ENCODE data around the gene CCDC154.
"Not testable (repeated sequence)": the region's sequence is repeated elsewhere in the genome, so short reads cannot be mapped to it uniquely, and the experiment has no call there.

The CCDC154 gene

DNA sequence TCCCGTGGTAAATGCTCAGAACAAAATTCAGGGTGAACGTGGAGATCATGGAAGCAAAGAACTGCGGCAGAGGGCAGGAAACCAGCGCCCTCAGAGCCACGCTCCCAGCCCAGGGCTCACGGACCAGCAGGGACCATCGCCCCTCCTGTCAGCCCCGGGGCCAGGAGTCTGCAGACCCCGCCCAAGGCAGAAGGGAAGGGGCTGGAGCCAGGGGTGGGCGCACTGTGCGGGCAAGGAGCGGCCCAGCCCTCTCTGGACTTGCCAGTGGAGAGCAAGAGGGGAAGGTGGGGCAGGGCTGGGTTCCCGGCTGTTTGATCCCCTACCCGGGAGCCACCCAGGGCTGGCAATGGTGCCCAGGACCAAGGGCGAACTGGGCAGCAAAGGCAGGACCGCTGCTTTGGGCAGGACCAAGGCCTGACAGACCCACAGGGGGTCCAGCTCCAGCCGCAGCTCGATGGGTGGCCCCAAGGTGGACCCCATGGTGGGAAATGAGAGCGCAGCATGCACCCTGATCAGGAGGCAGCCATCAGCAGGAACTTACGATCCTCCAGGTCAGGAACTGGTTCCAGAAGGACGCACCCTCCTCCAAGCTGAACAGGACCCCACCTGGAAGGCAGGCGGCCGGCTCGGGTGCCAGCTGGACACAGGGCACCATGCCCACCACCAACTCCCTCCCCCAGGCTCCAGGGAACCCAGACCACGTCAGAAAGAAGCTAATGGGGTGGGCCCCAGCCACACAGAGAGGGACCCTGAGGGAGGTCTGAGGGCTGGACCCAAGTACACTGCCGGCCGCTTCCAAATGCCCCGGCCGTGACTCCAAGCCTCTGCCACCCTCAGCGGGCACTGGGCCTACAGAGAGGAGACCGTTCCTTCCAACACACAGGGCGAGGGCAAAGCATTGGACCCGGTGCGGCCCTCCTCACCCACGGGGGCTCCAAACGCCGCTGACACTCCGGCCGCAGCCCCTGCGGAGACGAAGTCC is 11.1 kb upstream of the CCDC154 start:
- no peak for FAIRE-seq

DNA sequence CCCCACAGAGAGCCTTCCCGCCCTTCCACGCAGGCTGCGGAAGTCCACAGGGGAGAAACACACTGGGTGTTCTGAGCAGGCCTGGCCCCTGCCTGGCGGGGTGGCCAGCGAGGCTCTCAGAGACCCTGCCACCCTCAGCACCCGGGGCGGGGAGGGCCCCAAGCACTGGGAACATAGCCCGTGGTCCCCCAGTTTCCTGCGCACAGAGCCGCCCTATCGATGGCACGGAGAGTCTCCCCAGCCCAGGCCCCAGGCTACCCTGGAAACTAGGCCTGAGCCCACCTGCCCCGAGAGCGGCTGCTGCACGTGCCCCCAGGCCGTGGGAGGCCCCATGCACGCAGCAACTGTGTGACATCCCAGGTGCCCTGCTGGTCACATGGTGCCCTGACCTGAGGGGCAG is 10.2 kb upstream of the CCDC154 start:
- FAIRE-seq: no peak

DNA sequence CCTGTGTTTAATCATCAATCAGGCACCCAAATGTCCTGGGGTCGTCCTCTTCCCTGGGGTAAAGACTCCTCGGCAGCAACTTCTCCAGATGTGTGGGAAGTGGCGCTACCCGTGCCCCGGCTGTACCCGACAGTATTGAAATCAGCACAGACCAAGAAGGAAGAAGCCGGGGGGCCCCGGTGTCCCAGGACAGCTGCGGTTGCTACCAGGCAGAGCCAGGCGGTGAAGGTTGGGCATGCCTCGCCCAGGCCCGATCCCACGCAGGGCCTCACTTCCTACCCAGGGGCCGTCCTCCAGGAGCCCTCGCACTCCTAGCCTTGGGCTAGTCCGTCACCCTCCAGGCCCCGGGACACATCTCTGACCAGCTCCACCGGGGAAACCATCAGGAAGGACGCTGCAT is 9.0 kb upstream of the CCDC154 start:
- FAIRE-seq: no peak

DNA sequence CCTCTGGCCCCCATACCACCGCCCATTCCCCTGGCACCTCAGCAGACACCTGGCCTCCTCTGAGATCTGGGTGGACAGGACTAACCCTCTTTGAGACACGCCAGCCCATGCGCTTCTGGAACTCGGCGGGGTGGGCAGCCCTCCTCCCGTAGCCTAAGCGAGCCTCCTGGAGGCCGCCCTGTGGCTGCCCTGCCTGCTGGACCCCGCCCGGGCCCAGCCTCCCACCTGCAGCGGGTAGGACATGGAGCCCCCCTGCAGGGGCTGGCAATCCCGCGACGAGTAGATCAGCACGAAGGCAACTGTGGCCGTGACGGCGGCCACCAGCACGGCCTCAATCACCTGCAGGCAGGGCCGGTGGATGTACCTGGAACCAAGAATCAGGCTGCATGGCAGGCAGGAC is 8.2 kb upstream of the CCDC154 start:
- no peak for FAIRE-seq

DNA sequence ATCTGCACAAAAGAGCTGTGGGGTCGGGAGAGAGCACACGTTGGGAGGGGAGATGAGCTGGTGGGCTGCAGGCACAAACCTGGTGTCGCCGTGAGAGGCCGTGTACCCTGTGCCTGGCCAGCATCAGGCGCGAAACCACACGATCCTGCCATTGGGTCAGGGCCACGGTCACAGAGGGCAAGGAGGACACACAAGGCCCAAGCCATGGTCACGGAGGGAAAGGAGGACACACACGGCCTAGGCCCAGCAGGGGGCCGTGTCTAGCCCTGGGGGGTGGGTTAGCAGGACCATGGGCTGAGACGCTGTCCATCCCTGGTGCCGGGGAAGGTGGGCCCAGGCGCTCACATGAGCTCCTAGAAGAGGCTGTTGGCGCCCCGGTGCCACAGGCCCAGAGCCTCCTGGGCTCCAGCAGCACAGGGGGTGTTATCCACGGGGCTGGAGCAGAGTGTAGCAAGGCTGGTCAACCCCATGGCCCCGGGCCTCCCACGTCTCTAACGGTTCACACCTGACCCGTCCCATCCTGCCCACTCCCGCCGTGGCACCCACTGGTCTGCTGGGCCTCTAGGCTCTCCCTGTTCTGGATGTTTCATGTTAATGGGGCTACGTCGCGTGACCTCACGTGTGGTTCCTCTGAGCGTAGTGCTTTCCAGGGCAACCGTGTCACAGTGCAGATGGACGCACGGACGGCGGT is 7.5 kb upstream of the CCDC154 start:
- FAIRE-seq: no peak

DNA sequence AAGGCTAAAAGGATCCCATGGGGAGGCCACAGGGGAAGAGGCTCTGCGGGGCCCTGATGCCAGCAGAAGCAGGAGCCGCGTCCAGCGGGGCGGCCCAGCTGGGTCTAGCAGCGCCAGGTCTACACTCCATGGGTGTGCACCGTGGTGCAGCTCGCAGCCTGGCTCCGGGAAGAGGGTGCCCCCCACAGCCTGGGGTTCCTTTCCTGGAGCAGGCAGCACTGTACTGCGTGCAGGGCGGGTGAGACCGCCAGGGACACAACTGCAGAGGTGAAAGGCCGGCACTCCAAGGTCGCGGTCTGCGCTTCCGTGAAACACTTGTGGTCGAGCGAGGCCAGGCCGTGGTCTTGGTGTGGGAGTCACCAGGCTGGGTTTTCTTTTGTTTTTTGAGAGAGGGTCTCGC is 6.5 kb upstream of the CCDC154 start:
- FAIRE-seq: no peak

DNA sequence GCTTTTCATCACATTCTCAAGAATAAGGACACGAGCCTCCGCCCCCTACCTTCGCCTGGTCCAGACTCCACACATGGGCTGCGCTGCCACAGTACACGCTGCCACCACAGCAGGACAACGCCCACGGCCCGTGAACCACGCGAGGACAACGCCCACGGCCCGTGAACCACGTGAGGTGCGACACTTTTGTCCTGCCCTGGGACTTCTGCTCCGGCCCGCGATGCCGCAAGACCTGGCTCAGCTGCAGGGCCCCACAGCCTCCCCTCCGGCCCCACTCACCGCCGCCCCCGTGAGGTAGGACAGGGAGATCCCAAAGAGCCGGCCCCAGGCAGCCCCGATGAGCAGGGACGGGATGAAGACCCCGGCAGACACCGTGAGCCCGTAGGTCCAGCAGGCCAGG is 5.9 kb upstream of the CCDC154 start:
- no peak for FAIRE-seq

DNA sequence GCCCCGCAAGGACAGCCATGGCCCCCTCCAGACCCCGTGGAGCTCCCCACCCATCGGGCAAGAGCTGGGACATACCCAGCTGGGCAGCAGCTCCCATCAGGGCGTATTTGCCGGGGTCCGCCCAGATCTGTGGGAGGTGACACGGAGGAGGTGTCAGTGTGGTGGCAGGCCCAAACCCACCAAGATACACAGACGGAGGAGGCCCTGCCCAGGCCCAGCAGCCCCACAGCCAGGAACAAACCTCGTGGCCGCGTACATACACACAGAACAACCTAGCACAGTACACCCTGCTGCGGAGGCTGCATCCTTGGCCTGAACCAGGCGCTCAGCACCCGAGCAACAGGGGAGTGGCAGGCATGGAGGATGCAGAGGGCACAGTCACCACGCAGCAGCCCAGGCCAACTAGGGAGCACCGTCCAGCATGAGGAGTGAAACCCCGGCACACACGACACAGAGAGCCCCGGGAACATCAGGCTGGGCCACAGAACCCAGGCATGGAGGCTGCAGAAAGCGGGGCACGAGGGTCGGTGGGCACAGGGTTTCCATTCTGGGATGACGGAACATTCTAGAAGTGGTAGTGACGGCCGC is 4.9 kb upstream of the CCDC154 start:
- FAIRE-seq: no peak

DNA sequence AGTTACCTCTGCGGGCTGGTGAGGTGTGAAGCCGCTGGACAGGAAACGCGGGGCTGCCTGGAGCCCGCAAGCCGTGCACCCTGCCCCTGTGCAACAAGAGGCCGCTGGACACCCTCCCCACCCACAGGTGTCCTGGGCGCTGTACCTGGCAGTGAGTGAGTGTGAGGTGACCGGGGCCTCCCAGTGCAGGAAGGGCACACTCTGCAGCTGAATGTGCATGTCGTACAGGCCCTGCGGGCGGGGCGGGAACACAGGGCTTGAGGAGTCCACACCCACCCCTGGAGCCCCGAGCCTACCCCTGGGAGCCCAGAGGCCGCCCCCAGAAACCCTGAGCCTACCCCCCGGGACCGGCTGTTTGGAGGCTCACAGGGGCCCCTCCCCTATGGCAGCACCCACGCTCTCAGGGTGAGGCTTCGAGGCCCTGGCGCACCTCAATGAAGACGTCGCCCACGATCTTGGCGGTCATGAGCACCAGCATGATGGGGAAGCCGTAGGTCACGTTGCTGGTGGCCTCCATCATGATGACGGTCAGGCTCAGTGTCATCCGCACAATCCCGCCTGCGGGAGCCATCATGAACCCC is 4.3 kb upstream of the CCDC154 start:
- no peak for FAIRE-seq

DNA sequence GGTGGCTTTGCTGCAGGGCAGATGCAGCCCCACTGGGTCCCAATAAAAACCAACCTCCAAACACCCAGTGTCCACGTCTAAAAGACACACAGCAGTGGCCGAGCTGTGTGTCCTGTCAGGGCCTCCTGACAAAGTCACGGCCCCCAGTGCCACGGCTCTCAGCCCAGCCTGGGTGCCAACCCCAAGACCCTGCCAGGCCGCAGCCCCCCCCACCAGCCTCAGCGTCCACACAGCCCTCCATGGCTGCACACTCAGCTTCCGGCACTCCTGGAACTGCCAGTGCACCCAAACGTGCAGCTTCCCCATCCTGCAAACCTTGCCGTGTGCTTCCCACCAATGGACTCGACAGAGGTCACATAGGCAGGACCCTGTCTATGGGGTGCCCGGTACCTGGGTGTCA is 3.6 kb upstream of the CCDC154 start:
- FAIRE-seq: no peak

DNA sequence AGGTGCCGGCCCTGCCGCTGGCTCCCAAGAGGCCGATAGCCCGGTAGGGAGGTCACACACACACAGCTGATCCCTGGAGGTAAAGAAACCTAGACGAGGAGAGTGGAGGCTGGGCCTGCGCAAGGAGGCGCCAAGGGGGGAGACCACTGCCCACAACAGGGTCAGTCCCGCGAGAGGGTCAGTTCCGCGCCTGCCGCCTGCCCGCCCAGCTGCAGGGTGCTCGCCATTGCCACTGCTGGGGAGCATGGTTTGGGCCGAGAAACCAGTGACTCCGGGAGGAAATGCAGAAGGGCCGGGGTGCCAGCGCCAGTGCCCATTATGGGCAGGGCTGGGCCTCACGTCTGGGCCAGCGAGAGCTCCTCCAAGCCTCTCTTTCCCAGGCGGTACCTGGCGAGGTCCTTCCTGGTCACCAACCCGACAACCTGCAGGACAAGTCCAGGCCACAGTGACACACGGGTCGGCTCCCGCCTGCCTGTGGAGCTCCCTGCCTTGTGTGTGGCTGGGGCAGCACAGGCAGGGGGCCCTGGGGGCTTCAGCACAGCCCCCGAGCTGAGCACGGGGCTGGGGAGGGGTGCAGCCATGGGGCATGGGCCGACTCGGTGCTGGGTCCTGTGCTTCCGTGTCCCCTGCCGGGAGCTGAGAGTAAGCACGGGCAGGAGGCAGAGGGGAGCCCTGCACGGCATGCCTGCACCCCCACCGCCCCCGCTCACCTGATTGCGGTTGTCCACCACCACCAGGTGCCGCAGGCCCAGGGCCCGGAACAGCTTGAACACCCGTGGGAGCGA is 2.1 kb upstream of the CCDC154 start:
- no peak for FAIRE-seq

DNA sequence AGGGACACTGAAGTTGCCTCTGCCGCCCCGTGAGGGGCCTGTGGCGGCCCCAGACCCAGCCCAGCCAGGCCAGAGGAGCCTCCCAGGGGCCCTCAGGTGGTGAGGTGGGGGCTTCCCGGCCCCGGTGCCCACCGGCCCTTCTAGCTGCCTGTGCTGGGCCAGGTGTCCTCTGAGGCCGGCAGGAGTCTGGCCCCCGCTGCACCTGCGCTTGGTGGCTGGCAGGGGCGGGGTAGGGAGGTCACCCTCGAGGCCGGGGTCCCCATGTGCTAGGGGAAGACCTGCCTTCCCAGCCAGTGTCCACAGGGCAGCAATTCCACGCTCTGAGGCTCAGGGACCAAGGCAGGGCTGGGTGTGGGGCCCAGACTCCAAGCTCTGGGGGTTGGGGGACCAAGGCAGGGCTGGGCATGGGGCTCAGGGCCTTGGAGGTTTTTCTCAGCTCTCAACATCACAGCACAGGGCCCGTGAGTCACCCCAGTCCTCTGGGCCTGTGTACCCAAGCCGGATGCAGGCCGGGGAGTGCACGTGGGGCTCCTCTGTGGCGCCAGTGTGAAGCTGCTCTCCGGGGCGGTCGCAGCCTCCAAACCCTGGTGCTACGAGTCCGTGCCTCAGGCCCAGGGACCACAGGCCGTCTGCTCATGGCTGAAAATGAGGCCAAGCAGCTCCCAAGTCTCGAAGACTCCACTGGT is 1.3 kb upstream of the CCDC154 start:
- no peak for FAIRE-seq

DNA sequence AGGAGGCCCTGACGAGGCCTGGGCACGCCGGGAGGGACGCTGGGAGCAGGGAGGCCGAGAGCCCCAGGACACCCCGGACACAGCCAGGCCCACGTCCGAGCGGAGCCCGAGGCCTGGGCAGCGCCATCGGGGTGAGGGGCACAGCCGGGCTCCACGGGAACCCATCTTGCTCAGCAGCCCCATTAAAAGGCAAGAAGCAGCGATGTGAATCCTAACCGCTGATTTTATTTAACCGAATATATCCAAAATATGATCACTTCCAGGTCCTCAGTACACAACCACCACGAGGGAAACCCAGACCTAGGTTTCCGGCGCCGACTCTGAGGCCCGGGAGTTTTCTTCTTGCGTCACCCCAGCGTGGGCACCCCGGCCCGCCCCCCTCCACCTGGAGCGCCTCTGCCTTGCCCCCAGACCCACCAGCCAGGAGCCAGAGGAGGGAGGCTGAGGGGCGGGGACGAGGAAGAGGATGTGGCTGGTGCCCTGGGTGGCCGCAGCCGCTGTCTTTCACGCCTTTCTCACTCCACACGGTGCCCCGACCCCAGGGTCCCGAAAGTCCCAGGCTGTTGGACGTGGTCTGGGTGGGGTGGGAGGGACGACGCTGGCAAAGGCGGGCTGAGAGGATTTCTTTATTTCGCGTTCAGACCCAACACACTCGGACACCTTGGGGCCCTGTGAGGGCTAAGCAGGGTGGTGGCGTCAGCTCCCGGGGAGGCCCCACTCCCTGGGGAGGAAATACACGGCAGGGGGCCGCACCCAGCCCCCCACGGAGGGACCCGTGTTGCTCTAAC is 568 bp upstream of the CCDC154 start:
- FAIRE-seq: no peak

DNA sequence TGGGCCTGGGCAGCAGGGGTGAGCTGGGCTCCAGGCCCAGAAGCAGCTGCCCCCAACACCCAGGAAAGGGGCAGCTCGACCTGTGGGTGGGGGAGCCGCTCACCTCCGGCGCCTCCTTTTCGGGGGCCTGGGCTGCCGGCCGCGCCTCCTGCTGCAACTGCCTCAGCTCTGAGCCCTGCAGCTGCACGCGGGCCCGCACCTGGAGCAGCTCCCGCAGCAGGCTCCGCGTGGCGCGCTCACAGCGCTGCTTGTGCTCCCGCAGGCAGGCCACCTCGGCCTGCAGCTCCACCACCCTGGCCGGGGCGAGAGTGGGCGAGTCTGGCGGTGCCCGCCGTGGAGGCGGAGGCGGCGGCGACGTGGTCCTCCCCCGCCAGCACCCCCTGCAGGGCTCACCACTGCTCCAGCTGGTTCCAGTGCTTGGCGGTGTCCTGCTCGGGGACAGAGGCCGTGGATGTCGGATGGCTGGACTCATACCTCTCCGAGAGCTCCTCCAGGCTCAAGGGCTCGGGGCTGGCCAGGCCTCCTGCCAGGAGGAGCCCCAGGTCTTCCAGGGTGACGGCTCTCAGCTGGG is 868 bp downstream of the CCDC154 start:
- FAIRE-seq: no peak

DNA sequence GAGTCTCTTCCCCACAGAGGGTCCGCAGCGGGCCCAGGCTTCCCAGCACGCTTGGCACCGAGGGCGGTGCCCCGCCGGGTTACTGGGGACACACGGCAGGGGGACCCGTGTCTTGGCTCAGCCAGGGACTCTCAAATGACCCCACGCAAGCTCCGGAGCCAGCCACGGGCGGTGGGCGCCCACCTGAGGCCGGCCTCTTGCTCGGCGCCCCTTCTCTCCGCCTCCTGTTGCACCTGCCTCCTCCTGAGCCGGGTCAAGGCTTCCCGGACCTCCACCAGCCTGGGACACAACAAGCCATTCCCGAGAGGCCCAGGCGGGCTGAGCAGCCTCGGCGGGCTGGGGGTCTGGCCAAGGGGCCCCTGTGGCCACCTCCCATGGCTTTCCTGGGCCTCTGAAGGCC is 1.7 kb downstream of the CCDC154 start:
- no peak for FAIRE-seq

DNA sequence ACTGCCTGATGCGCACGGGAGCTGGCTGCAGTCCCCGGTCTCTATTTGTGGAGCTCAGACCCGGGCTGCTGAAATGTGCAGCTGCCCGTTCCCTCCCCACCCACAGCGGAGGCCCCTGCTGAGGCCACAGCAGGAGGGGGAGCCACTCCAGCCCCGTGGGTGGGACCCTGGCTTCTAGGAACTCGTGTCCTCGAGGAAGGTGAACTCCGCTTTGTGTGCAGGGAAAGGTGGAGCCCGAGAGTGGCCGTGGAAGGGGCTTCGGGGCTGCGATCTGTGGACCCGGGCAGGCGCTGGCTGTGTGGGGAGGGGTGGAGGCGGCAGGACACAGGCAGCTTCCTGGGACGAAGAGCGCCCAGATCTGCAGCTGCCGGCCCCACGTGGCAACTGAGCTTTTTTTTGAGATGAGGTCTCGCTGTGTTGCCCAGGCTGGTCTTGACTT is 2.9 kb downstream of the CCDC154 start:
- no peak for FAIRE-seq

DNA sequence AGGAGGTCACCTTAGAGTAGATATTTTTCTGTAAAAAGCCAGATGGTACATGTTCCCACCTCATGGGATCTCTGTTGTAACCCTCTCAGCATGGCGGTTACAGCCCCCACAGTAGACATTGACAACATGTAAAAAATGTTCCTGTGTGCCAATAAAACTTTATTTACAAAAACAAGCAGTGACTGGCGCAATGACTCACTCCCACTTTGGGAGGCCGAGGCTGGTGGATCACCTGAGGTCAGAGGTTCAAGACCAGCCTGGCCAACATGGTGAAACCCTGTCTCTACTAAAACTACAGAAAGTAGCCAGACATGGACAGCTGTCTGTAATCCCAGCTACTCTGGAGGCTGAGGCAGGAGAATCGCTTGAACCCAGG is 4.7 kb downstream of the CCDC154 start:
- FAIRE-seq: not testable (repeated sequence)

DNA sequence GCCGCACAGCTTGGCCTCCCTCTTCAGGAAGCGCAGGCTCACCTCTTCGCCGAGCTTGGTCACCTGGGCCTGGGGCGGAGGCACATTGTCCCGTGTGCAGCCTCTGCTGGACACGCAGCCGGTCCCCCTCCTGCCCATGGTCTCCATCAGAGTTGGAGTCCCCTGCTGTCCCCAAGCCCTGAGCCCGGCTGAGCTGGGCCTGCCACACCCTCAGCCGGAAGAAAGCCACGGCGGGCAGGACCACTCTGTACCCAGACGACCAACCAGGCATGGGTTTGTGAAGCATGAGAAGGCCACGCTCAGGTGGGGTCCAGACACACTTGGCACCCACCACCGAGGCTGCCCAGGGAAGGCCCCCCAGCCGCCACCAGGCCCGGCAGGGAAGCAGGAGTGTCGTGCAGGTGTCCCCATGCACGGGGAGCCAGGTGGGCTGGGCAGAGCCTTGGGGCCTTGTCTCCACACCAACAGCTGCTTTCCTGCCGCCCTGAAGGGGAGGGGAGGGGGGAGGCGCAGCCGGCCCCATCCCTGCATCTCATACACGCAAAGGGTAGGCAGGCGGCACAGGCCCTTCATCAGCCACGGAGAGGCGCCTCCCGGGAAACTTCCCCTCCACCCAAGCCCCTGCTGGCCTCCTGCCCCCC is 5.2 kb downstream of the CCDC154 start:
- no peak for FAIRE-seq

DNA sequence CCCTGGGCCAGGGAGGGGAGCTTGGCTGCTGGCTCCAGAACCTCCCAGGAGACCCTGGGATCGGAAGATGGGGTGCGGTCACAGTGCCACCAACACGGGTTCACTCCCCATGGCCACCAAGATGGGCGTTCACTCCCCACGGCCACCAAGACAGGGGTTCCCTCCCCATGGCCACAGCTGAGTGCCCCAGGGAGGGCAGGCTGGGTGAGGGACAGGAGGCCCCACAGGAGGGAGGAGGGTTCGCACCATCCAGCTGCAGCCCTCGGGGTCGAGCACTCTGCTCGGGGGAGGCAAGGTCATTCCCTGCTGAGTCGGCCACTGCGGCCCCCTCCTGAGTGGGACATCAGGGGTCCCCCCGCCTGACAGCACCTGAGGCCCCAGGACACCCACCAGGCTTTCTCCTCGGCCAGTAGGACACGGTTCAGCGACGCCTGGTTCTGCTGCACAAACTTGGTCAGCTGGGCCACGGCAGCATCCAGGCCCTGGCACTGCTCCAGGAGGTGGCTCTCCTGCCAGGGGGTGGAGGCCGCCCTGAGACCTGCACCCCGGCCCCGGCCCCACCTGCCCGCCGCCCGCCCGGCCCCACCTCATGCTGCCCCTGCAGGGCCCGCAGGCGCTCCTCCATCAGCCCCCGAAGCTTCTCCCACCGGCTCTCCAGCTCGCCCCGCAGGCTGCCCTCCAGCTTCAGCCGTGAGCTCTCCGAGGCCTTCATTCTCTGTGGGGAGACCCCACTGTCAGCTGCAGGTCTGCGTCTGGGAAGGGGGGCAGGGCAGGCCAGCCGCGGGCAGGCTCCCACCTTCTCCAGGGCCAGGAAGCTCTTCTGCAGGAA is 5.9 kb downstream of the CCDC154 start:
- FAIRE-seq: no peak
